HepG2 (cell line): ENCODE measurements around the gene PFKFB4. TPM values are rescaled to one million over a fixed set of nuclear protein-coding genes. Genes with fewer than 3 reads are reported as not detected.

ENCODE experiments used
- CHD2 ChIP-seq: IDR thresholded peaks from 2 replicates; pipeline ENCODE4 v1.6.1; 2011; ENCODE audit warnings: low read depth, low read length, improper control_type of control experiment
- GATA4 ChIP-seq: sonication (generic); IDR thresholded peaks from 2 replicates; pipeline ENCODE4 v1.6.1; 2016; ENCODE audit warnings: antibody characterized with exemption, low read depth, borderline replicate concordance
- IRF9 ChIP-seq: sonication (generic); formaldehyde crosslinking; IDR thresholded peaks from 2 replicates; pipeline ENCODE4 v1.8.0; 2022; ENCODE audit warnings: missing genetic modification reagents, mild to moderate bottlenecking, borderline replicate concordance
- SAP130 ChIP-seq: IDR thresholded peaks from 2 replicates; pipeline ENCODE4 v1.6.1; 2016; ENCODE audit warnings: low read depth
- SCMH1 ChIP-seq: sonication (generic); formaldehyde crosslinking; IDR thresholded peaks from 2 replicates; pipeline ENCODE4 v1.9.0; 2021; ENCODE audit warnings: missing genetic modification reagents, mild to moderate bottlenecking, borderline replicate concordance
- ZNF543 ChIP-seq: sonication (generic); formaldehyde crosslinking; IDR thresholded peaks from 2 replicates; pipeline ENCODE4 v1.4.0; 2020; ENCODE audit warnings: mild to moderate bottlenecking, missing genetic modification reagents
- ZNF547 ChIP-seq: sonication (generic); formaldehyde crosslinking; IDR thresholded peaks from 2 replicates; pipeline ENCODE4 v1.5.1; 2020; ENCODE audit warnings: mild to moderate bottlenecking, missing genetic modification reagents
- polyA plus RNA-seq, 8 experiments: library from polyadenylated mRNA; depleted of rRNA in 3 of 8; stranded (reverse) in 7 of 8; unstranded in 1 of 8; fragments of >200 nt; fragmentation: Illumina TruSeq in 4 of 8; extraction: Trizol in 4 of 8; gene quantifications; 2 replicates each; pipeline versions ENCODE4 v1.2.1 to v1.2.3, GENCODE V29; 2011 to 2016; ENCODE audit warnings: low read depth in 4 of 8, missing spikeins in 1 of 8, mixed read lengths in 1 of 8; ENCODE audit not compliant: insufficient read depth in 1 of 8
- total RNA-seq, 5 experiments: library from RNA; depleted of rRNA; stranded (reverse); fragments of >200 nt; fragmentation: Illumina TruSeq; extraction: Trizol; gene quantifications; 2 replicates each; pipeline ENCODE4 v1.2.3, GENCODE V29; 2016; ENCODE audit warnings: low read depth in 1 of 5
- TF ChIP-seq, protein P1 (sequence below): sonication (generic); formaldehyde crosslinking; IDR thresholded peaks from 2 replicates; pipeline ENCODE4 v1.9.0; 2022; ENCODE audit warnings: low read depth, missing genetic modification reagents
- TF ChIP-seq, protein P2 (sequence below): sonication (generic); formaldehyde crosslinking; IDR thresholded peaks from 2 replicates; pipeline ENCODE4 v1.5.0; 2020; ENCODE audit warnings: missing genetic modification reagents
- TF ChIP-seq, protein P3 (sequence below): fragments of 450-650 bp; IDR thresholded peaks from 2 replicates; pipeline ENCODE4 v1.6.1; 2016
- TF ChIP-seq, protein P4 (sequence below): sonication (generic); formaldehyde crosslinking; IDR thresholded peaks from 2 replicates; pipeline ENCODE4 v1.5.1; 2020; ENCODE audit warnings: missing genetic modification reagents, mild to moderate bottlenecking, borderline replicate concordance
- TF ChIP-seq, protein P5 (sequence below), 2 experiments: sonication (generic) in 1 of 2; formaldehyde crosslinking in 1 of 2; IDR thresholded peaks; 2 replicates each; pipeline versions ENCODE4 v1.6.1 to v1.9.0; 2014 to 2022; ENCODE audit warnings: antibody characterized with exemption in 1 of 2, borderline replicate concordance in 1 of 2, inconsistent platforms in 1 of 2, low read depth in 1 of 2, missing genetic modification reagents in 1 of 2

The PFKFB4 gene
- total and polyA plus RNA-seq, 2 of the 13 experiments (the other 11 are each of a cell fraction or from before 2014, with no cell fraction given) = 7.1 to 103 TPM

GRCh38 chr3:48561045-48561736, 4.6 kb upstream of the PFKFB4 start (continued):
- TF ChIP-seq IRF9 = 0 out of 2 replicates have a peak, but pooled peaks have one; percentile 22
- TF ChIP-seq, protein P1, sequence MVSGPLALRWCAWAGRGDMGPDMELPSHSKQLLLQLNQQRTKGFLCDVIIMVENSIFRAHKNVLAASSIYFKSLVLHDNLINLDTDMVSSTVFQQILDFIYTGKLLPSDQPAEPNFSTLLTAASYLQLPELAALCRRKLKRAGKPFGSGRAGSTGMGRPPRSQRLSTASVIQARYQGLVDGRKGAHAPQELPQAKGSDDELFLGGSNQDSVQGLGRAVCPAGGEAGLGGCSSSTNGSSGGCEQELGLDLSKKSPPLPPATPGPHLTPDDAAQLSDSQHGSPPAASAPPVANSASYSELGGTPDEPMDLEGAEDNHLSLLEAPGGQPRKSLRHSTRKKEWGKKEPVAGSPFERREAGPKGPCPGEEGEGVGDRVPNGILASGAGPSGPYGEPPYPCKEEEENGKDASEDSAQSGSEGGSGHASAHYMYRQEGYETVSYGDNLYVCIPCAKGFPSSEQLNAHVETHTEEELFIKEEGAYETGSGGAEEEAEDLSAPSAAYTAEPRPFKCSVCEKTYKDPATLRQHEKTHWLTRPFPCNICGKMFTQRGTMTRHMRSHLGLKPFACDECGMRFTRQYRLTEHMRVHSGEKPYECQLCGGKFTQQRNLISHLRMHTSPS = peak; percentile 62; the same call in 1 of the 2 replicates
- TF ChIP-seq, protein P2, sequence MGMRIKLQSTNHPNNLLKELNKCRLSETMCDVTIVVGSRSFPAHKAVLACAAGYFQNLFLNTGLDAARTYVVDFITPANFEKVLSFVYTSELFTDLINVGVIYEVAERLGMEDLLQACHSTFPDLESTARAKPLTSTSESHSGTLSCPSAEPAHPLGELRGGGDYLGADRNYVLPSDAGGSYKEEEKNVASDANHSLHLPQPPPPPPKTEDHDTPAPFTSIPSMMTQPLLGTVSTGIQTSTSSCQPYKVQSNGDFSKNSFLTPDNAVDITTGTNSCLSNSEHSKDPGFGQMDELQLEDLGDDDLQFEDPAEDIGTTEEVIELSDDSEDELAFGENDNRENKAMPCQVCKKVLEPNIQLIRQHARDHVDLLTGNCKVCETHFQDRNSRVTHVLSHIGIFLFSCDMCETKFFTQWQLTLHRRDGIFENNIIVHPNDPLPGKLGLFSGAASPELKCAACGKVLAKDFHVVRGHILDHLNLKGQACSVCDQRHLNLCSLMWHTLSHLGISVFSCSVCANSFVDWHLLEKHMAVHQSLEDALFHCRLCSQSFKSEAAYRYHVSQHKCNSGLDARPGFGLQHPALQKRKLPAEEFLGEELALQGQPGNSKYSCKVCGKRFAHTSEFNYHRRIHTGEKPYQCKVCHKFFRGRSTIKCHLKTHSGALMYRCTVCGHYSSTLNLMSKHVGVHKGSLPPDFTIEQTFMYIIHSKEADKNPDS (CRISPR knock-in tag) = no peak
- TF ChIP-seq, protein P3, sequence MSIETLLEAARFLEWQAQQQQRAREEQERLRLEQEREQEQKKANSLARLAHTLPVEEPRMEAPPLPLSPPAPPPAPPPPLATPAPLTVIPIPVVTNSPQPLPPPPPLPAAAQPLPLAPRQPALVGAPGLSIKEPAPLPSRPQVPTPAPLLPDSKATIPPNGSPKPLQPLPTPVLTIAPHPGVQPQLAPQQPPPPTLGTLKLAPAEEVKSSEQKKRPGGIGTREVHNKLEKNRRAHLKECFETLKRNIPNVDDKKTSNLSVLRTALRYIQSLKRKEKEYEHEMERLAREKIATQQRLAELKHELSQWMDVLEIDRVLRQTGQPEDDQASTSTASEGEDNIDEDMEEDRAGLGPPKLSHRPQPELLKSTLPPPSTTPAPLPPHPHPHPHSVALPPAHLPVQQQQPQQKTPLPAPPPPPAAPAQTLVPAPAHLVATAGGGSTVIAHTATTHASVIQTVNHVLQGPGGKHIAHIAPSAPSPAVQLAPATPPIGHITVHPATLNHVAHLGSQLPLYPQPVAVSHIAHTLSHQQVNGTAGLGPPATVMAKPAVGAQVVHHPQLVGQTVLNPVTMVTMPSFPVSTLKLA = no peak
- TF ChIP-seq SAP130 (CRISPR knock-in tag) = peak; percentile 35; the same call in 1 of the 2 replicates
- TF ChIP-seq, protein P4, sequence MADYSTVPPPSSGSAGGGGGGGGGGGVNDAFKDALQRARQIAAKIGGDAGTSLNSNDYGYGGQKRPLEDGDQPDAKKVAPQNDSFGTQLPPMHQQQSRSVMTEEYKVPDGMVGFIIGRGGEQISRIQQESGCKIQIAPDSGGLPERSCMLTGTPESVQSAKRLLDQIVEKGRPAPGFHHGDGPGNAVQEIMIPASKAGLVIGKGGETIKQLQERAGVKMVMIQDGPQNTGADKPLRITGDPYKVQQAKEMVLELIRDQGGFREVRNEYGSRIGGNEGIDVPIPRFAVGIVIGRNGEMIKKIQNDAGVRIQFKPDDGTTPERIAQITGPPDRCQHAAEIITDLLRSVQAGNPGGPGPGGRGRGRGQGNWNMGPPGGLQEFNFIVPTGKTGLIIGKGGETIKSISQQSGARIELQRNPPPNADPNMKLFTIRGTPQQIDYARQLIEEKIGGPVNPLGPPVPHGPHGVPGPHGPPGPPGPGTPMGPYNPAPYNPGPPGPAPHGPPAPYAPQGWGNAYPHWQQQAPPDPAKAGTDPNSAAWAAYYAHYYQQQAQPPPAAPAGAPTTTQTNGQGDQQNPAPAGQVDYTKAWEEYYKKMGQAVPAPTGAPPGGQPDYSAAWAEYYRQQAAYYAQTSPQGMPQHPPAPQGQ (CRISPR knock-in tag) = no peak
- TF ChIP-seq, protein P5, sequence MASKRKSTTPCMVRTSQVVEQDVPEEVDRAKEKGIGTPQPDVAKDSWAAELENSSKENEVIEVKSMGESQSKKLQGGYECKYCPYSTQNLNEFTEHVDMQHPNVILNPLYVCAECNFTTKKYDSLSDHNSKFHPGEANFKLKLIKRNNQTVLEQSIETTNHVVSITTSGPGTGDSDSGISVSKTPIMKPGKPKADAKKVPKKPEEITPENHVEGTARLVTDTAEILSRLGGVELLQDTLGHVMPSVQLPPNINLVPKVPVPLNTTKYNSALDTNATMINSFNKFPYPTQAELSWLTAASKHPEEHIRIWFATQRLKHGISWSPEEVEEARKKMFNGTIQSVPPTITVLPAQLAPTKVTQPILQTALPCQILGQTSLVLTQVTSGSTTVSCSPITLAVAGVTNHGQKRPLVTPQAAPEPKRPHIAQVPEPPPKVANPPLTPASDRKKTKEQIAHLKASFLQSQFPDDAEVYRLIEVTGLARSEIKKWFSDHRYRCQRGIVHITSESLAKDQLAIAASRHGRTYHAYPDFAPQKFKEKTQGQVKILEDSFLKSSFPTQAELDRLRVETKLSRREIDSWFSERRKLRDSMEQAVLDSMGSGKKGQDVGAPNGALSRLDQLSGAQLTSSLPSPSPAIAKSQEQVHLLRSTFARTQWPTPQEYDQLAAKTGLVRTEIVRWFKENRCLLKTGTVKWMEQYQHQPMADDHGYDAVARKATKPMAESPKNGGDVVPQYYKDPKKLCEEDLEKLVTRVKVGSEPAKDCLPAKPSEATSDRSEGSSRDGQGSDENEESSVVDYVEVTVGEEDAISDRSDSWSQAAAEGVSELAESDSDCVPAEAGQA (IDR thresholded peaks at IDR 0.05; ENCODE audit: low read depth) = no peak
- TF ChIP-seq, protein P5 (CRISPR knock-in tag; IDR thresholded peaks at IDR 0.05; ENCODE audit: borderline replicate concordance) = no peak
- TF ChIP-seq ZNF543 (CRISPR knock-in tag) = peak; percentile 45; the same call in 1 of the 2 replicates
- TF ChIP-seq CHD2 = no peak
- peak; percentile 44; the same call in 1 of the 2 replicates for TF ChIP-seq ZNF547 (CRISPR knock-in tag)
- no peak for TF ChIP-seq SCMH1 (CRISPR knock-in tag)
- 0 out of 2 replicates have a peak, but pooled peaks have one; percentile 22 for TF ChIP-seq GATA4
